ENCODE data around the gene MEDAG.

DNA sequence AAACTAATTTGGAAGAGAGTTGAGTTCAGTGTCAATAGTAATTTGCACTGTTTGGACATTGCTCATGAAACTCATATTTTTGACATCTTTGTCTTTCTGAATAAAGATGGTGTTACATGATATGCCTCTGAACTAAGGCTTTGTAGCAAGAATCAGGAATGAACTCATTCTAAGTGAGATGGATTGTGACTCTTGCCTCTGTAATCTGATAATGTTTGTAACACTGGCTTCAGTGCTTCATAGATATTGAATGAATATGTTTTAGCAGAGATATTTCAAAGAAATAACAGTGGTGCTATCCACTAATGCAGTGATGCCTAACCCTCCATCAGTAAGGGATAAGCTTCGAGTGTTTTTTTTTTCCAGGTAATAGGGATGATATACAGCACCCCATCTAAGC lies 59.3 kb downstream of the MEDAG start:
- no peak for TF ChIP-seq EZH2phosphoT487 (IDR thresholded peaks at IDR 0.05)
- TF ChIP-seq, protein P1, sequence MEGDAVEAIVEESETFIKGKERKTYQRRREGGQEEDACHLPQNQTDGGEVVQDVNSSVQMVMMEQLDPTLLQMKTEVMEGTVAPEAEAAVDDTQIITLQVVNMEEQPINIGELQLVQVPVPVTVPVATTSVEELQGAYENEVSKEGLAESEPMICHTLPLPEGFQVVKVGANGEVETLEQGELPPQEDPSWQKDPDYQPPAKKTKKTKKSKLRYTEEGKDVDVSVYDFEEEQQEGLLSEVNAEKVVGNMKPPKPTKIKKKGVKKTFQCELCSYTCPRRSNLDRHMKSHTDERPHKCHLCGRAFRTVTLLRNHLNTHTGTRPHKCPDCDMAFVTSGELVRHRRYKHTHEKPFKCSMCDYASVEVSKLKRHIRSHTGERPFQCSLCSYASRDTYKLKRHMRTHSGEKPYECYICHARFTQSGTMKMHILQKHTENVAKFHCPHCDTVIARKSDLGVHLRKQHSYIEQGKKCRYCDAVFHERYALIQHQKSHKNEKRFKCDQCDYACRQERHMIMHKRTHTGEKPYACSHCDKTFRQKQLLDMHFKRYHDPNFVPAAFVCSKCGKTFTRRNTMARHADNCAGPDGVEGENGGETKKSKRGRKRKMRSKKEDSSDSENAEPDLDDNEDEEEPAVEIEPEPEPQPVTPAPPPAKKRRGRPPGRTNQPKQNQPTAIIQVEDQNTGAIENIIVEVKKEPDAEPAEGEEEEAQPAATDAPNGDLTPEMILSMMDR (IDR thresholded peaks at IDR 0.05) = no peak
- TF ChIP-seq EZH2 (IDR thresholded peaks at IDR 0.05) = no peak
